ENCODE results near the gene AGAP2.
A peak's percentile ranks its signal among the peaks of the same experiment; 100 is the strongest.

GRCh38 chr12:57737467-57738460 is 778 bp downstream of the AGAP2 start:
- TF ChIP-seq CTCF (optimal IDR thresholded peaks at IDR 0.05 in 1 of 3, IDR thresholded peaks at IDR 0.05 in 1 of 3, conservative IDR thresholded peaks at IDR 0.05 in 1 of 3; ENCODE audit: extremely low read depth in 1 of 3, insufficient read depth in 2 of 3, low read length in 3 of 3) (peak in 2 of 3 experiments; percentile 39 to 59), EZH2 (IDR thresholded peaks at IDR 0.05; ENCODE audit: low read length) (peak; percentile 85)
